HL-60/S4 treated with phorbol 12-myristate 13-acetate at 8.2 ng/mL for 4 days and 3 days (cell line): Measurements from ENCODE around the gene SMIM35.

Experiments
- in situ Hi-C: fragments of 300-500 bp; cut with MboI; formaldehyde crosslinking; loops from 2 replicates; pipeline ENCODE4 v1.15.0; 2022; ENCODE audit warnings: low sequenced_read_pairs

Gene SMIM35

GRCh38 chr11:118060081-118060661 is 26.6 kb downstream of the SMIM35 start:
- in situ Hi-C loops, result no loop called here

GRCh38 chr11:118059246-118059940 is 27.4 kb downstream of the SMIM35 start:
- in situ Hi-C loops, result loop anchor here (10.0 kb wide), 2 partner anchors 65 to 235 kb away; partner anchors contain the start of gene FXYD2

- in situ Hi-C loops, result loop anchor here (10.0 kb wide), 2 partner anchors 64 to 234 kb away; partner anchors contain the start of gene FXYD2
Observed at GRCh38 chr11:118058311-118059245, 28.2 kb downstream of the SMIM35 start.

GRCh38 chr11:118057251-118058145 is 29.3 kb downstream of the SMIM35 start:
- in situ Hi-C loops, result loop anchor here (10.0 kb wide), 2 partner anchors 63 to 233 kb away; partner anchors contain the start of gene FXYD2

DNA sequence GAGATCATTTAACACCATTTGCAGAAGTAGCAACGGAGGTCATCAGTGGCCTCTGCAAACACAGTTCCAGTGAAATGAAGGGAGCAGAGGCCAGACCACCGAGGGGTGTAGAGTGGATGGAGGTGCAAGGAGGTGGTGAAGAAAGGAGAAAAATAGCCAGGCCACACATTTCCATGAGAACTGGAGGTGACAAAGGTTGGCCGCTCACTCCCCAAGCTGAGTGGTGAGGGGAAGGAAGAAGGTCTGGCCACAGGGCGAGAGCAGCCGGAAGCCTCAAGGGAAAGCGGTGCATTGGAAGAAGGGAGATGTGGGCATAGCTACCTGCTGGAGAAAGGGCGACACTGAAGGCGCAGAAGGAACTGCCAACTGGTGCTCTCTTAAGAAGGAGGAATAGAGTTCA is 30.0 kb downstream of the SMIM35 start:
- in situ Hi-C loops, result loop anchor here (10.0 kb wide), 2 partner anchors 62 to 232 kb away; partner anchors contain the start of gene FXYD2

DNA sequence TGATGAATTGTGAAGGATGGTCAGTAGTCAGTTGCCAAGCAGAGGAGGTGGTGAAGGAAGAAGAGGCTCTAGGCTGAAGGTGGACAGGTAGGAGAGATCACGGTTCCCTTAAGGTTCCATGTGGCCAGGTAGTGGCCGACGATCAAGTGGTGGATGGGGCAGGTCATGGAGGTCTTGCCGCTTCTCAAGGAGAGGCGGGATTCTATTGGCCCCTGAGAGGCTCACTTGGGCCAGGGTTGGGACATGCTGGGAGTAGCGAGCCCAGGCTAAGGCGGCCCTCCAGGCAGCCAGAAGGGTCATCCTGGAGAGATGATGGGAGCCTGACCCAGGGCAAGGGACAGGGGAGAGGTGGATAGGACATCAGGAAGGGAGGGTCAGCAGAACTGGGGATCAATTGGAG is 30.8 kb downstream of the SMIM35 start:
- in situ Hi-C loops, result loop anchor here (10.0 kb wide), 2 partner anchors 61 to 231 kb away; partner anchors contain the start of gene FXYD2

- in situ Hi-C loops, result loop anchor here (10.0 kb wide), 2 partner anchors 60 to 230 kb away; partner anchors contain the start of gene FXYD2
Observed at GRCh38 chr11:118054712-118055640, 31.8 kb downstream of the SMIM35 start.

GRCh38 chr11:118052581-118053206 is 34.1 kb downstream of the SMIM35 start:
- in situ Hi-C loops, result loop anchor here (10.0 kb wide), 2 partner anchors 58 to 228 kb away; partner anchors contain the start of gene FXYD2

DNA sequence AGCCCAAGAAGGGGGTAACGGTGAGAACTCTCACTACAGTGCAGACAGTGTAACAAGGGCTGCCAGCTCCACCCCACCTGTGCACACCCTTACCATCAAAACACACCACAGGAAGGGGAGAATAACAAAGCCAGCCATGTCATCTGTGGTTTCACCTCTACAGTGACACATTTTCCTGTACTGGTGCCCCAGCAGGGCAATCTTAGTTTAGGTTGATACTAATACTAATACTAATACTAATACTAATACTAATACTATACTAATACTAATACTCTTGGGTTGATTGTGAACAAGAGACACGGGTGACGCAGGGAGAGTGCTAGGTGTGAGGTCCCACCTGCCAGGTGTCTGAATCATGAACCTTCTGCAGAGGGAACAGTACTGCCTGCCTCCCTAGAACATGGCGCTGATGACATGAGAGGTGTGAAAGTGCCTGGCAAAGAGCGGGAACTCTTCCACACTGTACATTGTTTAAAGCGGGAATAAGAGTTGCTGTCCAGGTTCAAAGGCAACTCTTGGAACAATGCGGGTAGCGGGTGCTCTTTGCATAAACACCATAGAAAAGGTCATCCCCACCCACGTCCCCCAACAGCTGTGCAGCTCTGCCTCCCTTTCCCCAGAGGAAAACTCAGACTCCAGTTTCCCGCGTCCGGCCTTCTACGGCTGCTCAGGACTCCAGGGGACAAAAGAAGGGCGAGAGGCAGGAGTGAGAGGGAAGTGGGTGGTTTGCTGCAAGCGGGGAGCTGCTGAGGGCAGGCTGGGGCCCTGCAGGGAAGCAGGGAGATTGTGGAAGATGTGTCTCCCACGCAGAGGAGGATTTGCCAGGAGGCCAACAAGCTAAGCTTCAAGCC is 34.9 kb downstream of the SMIM35 start:
- in situ Hi-C loops, result loop anchor here (10.0 kb wide), 2 partner anchors 57 to 227 kb away; partner anchors contain the start of gene FXYD2

GRCh38 chr11:118051136-118051610 is 35.6 kb downstream of the SMIM35 start:
- in situ Hi-C loops, result loop anchor here (10.0 kb wide), 2 partner anchors 56 to 226 kb away; partner anchors contain the start of gene FXYD2

DNA sequence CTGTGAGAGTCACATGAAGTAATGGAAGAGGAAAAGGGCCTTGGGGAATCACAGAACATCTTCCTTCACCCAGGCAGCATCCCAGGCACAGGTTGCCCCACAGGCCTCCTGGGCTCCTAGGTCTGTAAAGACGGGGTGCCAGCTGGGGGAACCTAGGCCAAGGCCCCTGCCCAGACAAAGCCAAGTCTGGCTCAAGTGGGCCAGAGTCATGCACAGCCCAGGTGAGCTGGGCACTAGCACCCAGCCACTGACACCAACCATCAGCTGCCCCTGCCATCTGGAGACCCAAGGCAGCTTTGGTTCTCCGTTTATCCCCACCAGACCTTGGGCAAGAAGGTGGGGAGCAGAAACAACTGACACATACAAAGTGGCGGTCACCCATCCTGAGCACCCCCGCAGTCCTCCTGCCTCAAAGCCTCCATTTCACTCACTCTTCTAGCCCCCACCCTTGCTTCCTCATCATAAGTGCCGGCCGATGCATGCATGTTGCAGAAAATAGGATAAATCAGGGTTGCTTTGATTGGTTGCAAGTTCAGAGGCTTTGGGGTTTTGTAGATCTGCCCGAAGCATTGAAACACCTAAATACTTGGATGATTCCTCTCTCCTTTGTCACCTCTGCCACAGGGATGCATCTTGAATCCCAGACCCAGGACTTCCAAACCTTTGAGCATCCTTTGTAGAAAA is 36.4 kb downstream of the SMIM35 start:
- in situ Hi-C loops, result loop anchor here (10.0 kb wide), 2 partner anchors 56 to 226 kb away; partner anchors contain the start of gene FXYD2

DNA sequence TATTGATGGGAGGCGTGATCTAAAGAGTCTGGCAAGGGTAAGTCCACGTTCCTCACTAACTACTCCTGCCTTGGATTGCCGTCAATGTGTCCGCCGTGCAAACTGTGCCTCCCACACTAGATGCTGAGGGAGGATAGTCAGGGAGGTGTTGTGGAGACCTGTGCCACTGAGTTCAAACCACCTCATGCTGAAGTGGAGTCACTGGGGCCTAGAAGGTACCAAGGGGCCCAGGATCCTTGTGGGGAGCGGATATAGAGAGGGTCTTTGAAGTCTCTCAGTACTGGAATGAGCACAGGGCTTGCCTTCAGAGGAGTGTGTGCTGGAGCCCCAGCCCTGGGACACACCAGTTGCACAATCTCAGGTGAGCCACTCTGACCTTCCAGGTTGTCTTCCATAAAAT is 37.0 kb downstream of the SMIM35 start:
- in situ Hi-C loops, result loop anchor here (10.0 kb wide), 2 partner anchors 55 to 225 kb away; partner anchors contain the start of gene FXYD2

DNA sequence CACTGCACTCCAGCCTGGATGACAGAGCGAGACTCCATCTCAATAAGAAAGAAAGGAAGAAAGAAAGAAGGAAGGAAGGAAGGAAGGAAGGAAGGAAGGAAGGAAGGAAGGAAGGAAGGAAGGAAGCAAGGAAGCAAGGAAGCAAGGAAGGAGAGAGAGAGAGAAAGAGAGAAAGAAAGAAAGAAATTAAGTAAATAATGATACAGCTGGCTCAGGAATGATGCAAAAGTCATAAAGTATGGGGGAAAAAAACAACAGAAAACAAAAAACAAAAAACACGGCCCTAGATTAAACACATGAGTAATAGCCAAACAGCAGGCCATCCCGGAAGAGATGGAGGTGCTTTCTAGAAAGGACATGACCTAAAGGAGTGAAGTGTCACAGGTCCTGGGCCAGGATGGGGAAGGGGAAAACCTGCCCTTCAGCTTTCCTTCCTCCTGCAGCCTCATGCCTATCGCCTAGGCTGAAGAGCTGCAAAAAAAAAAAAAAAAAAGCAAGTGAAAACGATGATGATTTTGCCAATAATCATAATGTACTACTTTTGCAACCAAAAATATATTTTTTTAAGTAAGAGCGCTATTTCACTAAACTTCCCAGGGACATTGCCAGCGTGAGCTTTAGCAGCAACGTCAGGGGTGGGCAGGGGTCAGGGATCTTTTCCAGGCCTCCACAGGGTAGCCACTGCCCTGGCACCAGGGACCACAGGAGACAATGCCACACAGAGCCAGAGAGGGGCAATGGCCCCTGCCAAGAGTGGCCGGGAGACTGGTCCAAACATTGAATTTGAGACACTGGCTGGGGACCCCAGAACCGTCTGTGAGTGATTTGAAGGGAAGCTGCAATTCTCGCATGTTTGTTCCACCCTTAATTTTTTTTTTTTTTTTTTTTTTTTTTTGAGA is 38.0 kb downstream of the SMIM35 start:
- in situ Hi-C loops, result no loop called here

DNA sequence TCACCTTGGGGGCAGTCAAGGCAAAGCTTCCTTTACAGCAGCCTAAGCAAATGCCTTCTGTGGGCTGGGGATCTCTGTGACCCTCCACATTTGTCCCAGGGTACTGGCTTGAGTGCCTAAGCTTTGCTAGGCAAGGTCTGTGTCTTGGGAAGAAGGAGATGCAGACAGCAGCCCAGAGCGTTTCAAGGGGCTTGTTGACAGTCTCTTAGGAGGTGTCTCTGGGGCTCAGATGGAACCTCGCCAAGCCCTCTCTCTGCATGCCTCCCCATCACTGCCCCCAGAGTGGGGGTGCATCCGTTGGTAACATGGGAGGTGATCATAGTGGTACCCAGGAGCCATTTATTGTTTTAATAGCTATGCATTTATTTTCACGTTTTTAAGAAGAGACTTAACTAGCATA is 39.0 kb downstream of the SMIM35 start:
- in situ Hi-C loops, result no loop called here

- in situ Hi-C loops, result no loop called here
Observed at GRCh38 chr11:118046964-118047700, 39.6 kb downstream of the SMIM35 start.
